GM23248 (cell line): ENCODE measurements around the gene NECTIN4. TPM values are rescaled to one million over a fixed set of nuclear protein-coding genes. Genes with fewer than 3 reads are reported as not detected.

Experiments used
- DNase-seq: peaks from one replicate; pipeline ENCODE4 v3.0.0-alpha.2; 2015
- H2AFZ ChIP-seq: fragments of 200-600 bp; sonication (generic); 2 replicates; pipeline ENCODE4 v1.6.1; 2016; ENCODE audit warnings: antibody characterized with exemption
- H3F3A ChIP-seq: fragments of 200-600 bp; sonication (generic); 2 replicates; pipeline ENCODE4 v1.6.1; 2016; ENCODE audit warnings: mild to moderate bottlenecking, antibody characterized with exemption, mixed run types; ENCODE audit not compliant: insufficient read depth
- H3K27ac ChIP-seq: fragments of 200-600 bp; sonication (generic); 2 replicates; pipeline ENCODE4 v1.5.1; 2016; ENCODE audit warnings: mild to moderate bottlenecking
- H3K27me3 ChIP-seq: fragments of 200-600 bp; sonication (generic); replicated peaks from 2 replicates; pipeline ENCODE4 v1.6.1; 2016; ENCODE audit warnings: mild to moderate bottlenecking; ENCODE audit not compliant: insufficient read depth
- H3K36me3 ChIP-seq: fragments of 200-600 bp; sonication (generic); 2 replicates; pipeline ENCODE4 v1.6.1; 2016; ENCODE audit warnings: low read depth, mild to moderate bottlenecking
- H3K4me1 ChIP-seq: fragments of 200-600 bp; sonication (generic); 2 replicates; pipeline ENCODE4 v1.6.1; 2016; ENCODE audit warnings: mild to moderate bottlenecking; ENCODE audit not compliant: insufficient read depth
- H3K4me2 ChIP-seq: fragments of 200-600 bp; sonication (generic); one replicate; pipeline ENCODE4 v1.6.1; 2016; ENCODE audit warnings: mild to moderate bottlenecking; ENCODE audit not compliant: unreplicated experiment
- H3K4me3 ChIP-seq: fragments of 200-600 bp; sonication (generic); 2 replicates; pipeline ENCODE4 v1.5.1; 2016; ENCODE audit warnings: mild to moderate bottlenecking
- H3K79me2 ChIP-seq: fragments of 200-600 bp; sonication (generic); 2 replicates; pipeline ENCODE4 v1.6.1; 2016; ENCODE audit warnings: mild to moderate bottlenecking; ENCODE audit not compliant: insufficient read depth
- H3K9ac ChIP-seq: fragments of 200-600 bp; sonication (generic); 2 replicates; pipeline ENCODE4 v1.6.1; 2016; ENCODE audit warnings: mild to moderate bottlenecking
- H3K9me2 ChIP-seq: fragments of 200-600 bp; sonication (generic); 2 replicates; pipeline ENCODE4 v1.6.1; 2016; ENCODE audit warnings: mixed run types, mild to moderate bottlenecking, moderate library complexity; ENCODE audit not compliant: insufficient read depth
- H3K9me3 ChIP-seq: fragments of 200-600 bp; sonication (generic); one replicate; pipeline ENCODE4 v1.6.1; 2017; ENCODE audit warnings: low read depth
- H4K20me1 ChIP-seq: fragments of 200-600 bp; sonication (generic); 2 replicates; pipeline ENCODE4 v1.6.0; 2016; ENCODE audit not compliant: insufficient read depth
- EZH2 ChIP-seq: fragments of 200-600 bp; sonication (generic); IDR thresholded peaks from 2 replicates; pipeline ENCODE4 v1.6.1; 2018; ENCODE audit warnings: antibody characterized with exemption, mild to moderate bottlenecking; ENCODE audit not compliant: insufficient read depth, poor library complexity, severe bottlenecking
- EZH2phosphoT487 ChIP-seq: fragments of 200-600 bp; sonication (generic); IDR thresholded peaks from 2 replicates; pipeline ENCODE4 v1.6.1; 2018; ENCODE audit warnings: antibody characterized with exemption, moderate library complexity, mild to moderate bottlenecking, low read depth; ENCODE audit not compliant: insufficient read depth
- WGBS, 2 experiments: methylation state at CpG; one replicate each; pipeline ENCODE4 v1.1.6; 2015 to 2017; ENCODE audit warnings: low lambda C conversion rate in 2 of 2, low coverage in 1 of 2; ENCODE audit errors: missing lambda C conversion rate in 2 of 2; 5-methylcytosine and 5-hydroxymethylcytosine counted together
- in situ Hi-C: fragments of 300-500 bp; cut with MboI; formaldehyde crosslinking; loops from 2 replicates; pipeline ENCODE4 v1.15.0; 2020
- polyA plus RNA-seq: library from polyadenylated mRNA; unstranded; fragments of >200 nt; fragmentation: Nextera tagmentation; extraction: Ambion mirVana; gene quantifications from 2 replicates; pipeline ENCODE4 v1.2.1, GENCODE V29; 2016
- small RNA-seq: library from RNA; depleted of rRNA; stranded (forward); fragments of <200 nt; gene quantifications from one replicate; pipeline ENCODE3, GENCODE V24; 2014; ENCODE audit warnings: low read depth, low replicate concordance
- total RNA-seq: library from RNA; depleted of rRNA; stranded (reverse); fragments of >200 nt; shearing (Covaris generic); gene quantifications from 2 replicates; pipeline ENCODE4 v1.2.3, GENCODE V29; 2014; rRNA removed

Gene NECTIN4
- total and polyA plus RNA-seq, 2 experiments from 2014 or later, result 0.40 to 0.54 TPM

GRCh38 chr1:161021970-161022353, 67.4 kb downstream of the NECTIN4 start:
- no peak for TF ChIP-seq EZH2phosphoT487
- TF ChIP-seq EZH2, result no peak

GRCh38 chr1:161021165-161021969, 68.0 kb downstream of the NECTIN4 start:
- Histone ChIP-seq H3K27ac (no peak overlapping the region), H3K4me1 (peaks cover 8% of the 10 kb centered on the region; the same call in 1 of the 2 replicates), H3K4me2 (peak overlapping the region; percentile 86), H3K9me3 (no peaks in the 10 kb centered on the region), H3K9me2 (no peaks in the 10 kb centered on the region), H2AFZ (peak overlapping the region; percentile 80), H3K4me3 (peak overlapping the region; percentile 73), H3K36me3 (no peaks in the 10 kb centered on the region), H3K9ac (no peak overlapping the region), H4K20me1 (no peaks in the 10 kb centered on the region), H3F3A (peaks cover 9% of the 10 kb centered on the region; the same call in 1 of the 2 replicates), H3K79me2 (no peaks in the 10 kb centered on the region), H3K27me3 (peaks cover 16% of the 10 kb centered on the region)
- WGBS, 2 experiments, result 18 to 21% methylated on average over 26 to 31 of the region's 34 CpGs
- in situ Hi-C loops, result no loop called here
- DNase-seq, result peak; percentile 45
- TF ChIP-seq EZH2 (no peak), EZH2phosphoT487 (no peak)

More at GRCh38 chr1:161021970-161022353, 67.4 kb downstream of the NECTIN4 start:
- DNase-seq, result peak; percentile 25
- H3F3A ChIP-seq, result peaks cover 9% of the 10 kb centered on the region; the same call in 1 of the 2 replicates
- H3K9me3 ChIP-seq, result no peaks in the 10 kb centered on the region
- no peaks in the 10 kb centered on the region for H3K79me2 ChIP-seq
- no peaks in the 10 kb centered on the region for H4K20me1 ChIP-seq
- no peaks in the 10 kb centered on the region for H3K9me2 ChIP-seq
- H3K4me2 ChIP-seq, result no peak overlapping the region
- in situ Hi-C loops, result no loop called here
- H3K9ac ChIP-seq, result no peak overlapping the region
- peaks cover 8% of the 10 kb centered on the region; the same call in 1 of the 2 replicates for H3K4me1 ChIP-seq
- WGBS, 2 experiments, result 15 to 25% methylated on average over 2 of the region's 2 CpGs
- no peak overlapping the region for H3K27ac ChIP-seq
- H3K4me3 ChIP-seq, result no peak overlapping the region
- H3K36me3 ChIP-seq, result no peaks in the 10 kb centered on the region
- 0 out of 2 replicates have a peak overlapping the region, but pooled peaks have one; percentile 21 for H2AFZ ChIP-seq
- peaks cover 16% of the 10 kb centered on the region for H3K27me3 ChIP-seq

Small RNA genes lying within 50 kb of the gene (small RNA-seq; reads per million reads assigned to genes)
- not detected for gene AL591806.2

Other genes with a start within 250 kb of the NECTIN4 start
- not detected in 2 replicates for gene CD244, start 226.7 kb downstream of the NECTIN4 start, total RNA-seq
- not detected in 2 replicates for gene CD244, start 226.7 kb downstream of the NECTIN4 start, polyA plus RNA-seq
- not detected in 2 replicates for gene ITLN1, start 204.4 kb downstream of the NECTIN4 start, total RNA-seq
- gene ITLN1, start 204.4 kb downstream of the NECTIN4 start, polyA plus RNA-seq, result not detected in 2 replicates
- not detected in 2 replicates for gene ITLN2, start 134.7 kb downstream of the NECTIN4 start, total RNA-seq
- not detected in 2 replicates for gene ITLN2, start 134.7 kb downstream of the NECTIN4 start, polyA plus RNA-seq
- gene F11R, start 68.4 kb downstream of the NECTIN4 start, total RNA-seq, result 0.76 and 1.5 TPM in 2 replicates
- 0.52 and 0.53 TPM in 2 replicates for gene F11R, start 68.4 kb downstream of the NECTIN4 start, polyA plus RNA-seq
- not detected in 2 replicates for gene TSTD1, start 50.6 kb downstream of the NECTIN4 start, total RNA-seq
- gene TSTD1, start 50.6 kb downstream of the NECTIN4 start, polyA plus RNA-seq, result not detected in 2 replicates
- 53.2 and 68.4 TPM in 2 replicates for gene USF1, start 43.6 kb downstream of the NECTIN4 start, total RNA-seq
- 12.2 and 17.1 TPM in 2 replicates for gene USF1, start 43.6 kb downstream of the NECTIN4 start, polyA plus RNA-seq
- gene ARHGAP30, start 19.7 kb downstream of the NECTIN4 start, total RNA-seq, result not detected in 2 replicates
- 0.21 and 0.29 TPM in 2 replicates for gene ARHGAP30, start 19.7 kb downstream of the NECTIN4 start, polyA plus RNA-seq
- gene KLHDC9, start 8.8 kb upstream of the NECTIN4 start, total RNA-seq, result 3.7 and 5.6 TPM in 2 replicates
- 3.2 and 3.3 TPM in 2 replicates for gene KLHDC9, start 8.8 kb upstream of the NECTIN4 start, polyA plus RNA-seq
- gene PFDN2, start 28.5 kb upstream of the NECTIN4 start, total RNA-seq, result 32.4 and 35.9 TPM in 2 replicates
- gene PFDN2, start 28.5 kb upstream of the NECTIN4 start, polyA plus RNA-seq, result 121 and 125 TPM in 2 replicates
- gene NIT1, start 28.5 kb upstream of the NECTIN4 start, total RNA-seq, result 16.6 and 24.3 TPM in 2 replicates
- gene NIT1, start 28.5 kb upstream of the NECTIN4 start, polyA plus RNA-seq, result 30.4 and 30.9 TPM in 2 replicates
- gene DEDD, start 43.1 kb upstream of the NECTIN4 start, total RNA-seq, result 30.4 and 36.7 TPM in 2 replicates
- 37.8 and 38.4 TPM in 2 replicates for gene DEDD, start 43.1 kb upstream of the NECTIN4 start, polyA plus RNA-seq
- gene UFC1, start 64.4 kb upstream of the NECTIN4 start, total RNA-seq, result 42.6 and 86.2 TPM in 2 replicates
- gene UFC1, start 64.4 kb upstream of the NECTIN4 start, polyA plus RNA-seq, result 89.5 and 89.6 TPM in 2 replicates
- 6.3 and 10.5 TPM in 2 replicates for gene USP21, start 69.9 kb upstream of the NECTIN4 start, total RNA-seq
- 16.0 and 16.5 TPM in 2 replicates for gene USP21, start 69.9 kb upstream of the NECTIN4 start, polyA plus RNA-seq
- 18.8 and 36.2 TPM in 2 replicates for gene PPOX, start 76.9 kb upstream of the NECTIN4 start, total RNA-seq
- 21.5 and 25.9 TPM in 2 replicates for gene PPOX, start 76.9 kb upstream of the NECTIN4 start, polyA plus RNA-seq
- gene B4GALT3, start 87.9 kb upstream of the NECTIN4 start, total RNA-seq, result 33.3 and 34.5 TPM in 2 replicates
- 30.6 and 31.3 TPM in 2 replicates for gene B4GALT3, start 87.9 kb upstream of the NECTIN4 start, polyA plus RNA-seq
- 5.9 and 9.8 TPM in 2 replicates for gene ADAMTS4, start 109.5 kb upstream of the NECTIN4 start, total RNA-seq
- 5.3 and 7.2 TPM in 2 replicates for gene ADAMTS4, start 109.5 kb upstream of the NECTIN4 start, polyA plus RNA-seq
- gene NDUFS2, start 112.8 kb upstream of the NECTIN4 start, total RNA-seq, result 104 and 125 TPM in 2 replicates
- gene NDUFS2, start 112.8 kb upstream of the NECTIN4 start, polyA plus RNA-seq, result 135 and 141 TPM in 2 replicates
- not detected in 2 replicates for gene FCER1G, start 125.7 kb upstream of the NECTIN4 start, total RNA-seq
- 0.49 TPM in 1 of 2 replicates, not detected in the other for gene FCER1G, start 125.7 kb upstream of the NECTIN4 start, polyA plus RNA-seq
- not detected in 2 replicates for gene APOA2, start 134.1 kb upstream of the NECTIN4 start, total RNA-seq
- not detected in 2 replicates for gene APOA2, start 134.1 kb upstream of the NECTIN4 start, polyA plus RNA-seq
- 6.5 and 19.1 TPM in 2 replicates for gene TOMM40L, start 136.5 kb upstream of the NECTIN4 start, total RNA-seq
- gene TOMM40L, start 136.5 kb upstream of the NECTIN4 start, polyA plus RNA-seq, result 5.7 and 5.8 TPM in 2 replicates
- gene NR1I3, start 148.6 kb upstream of the NECTIN4 start, total RNA-seq, result not detected in 2 replicates
- gene NR1I3, start 148.6 kb upstream of the NECTIN4 start, polyA plus RNA-seq, result 0.70 TPM in 1 of 2 replicates, not detected in the other
- not detected in 2 replicates for gene PCP4L1, start 169.2 kb upstream of the NECTIN4 start, total RNA-seq
- not detected in 2 replicates for gene PCP4L1, start 169.2 kb upstream of the NECTIN4 start, polyA plus RNA-seq
- gene MPZ, start 220.4 kb upstream of the NECTIN4 start, total RNA-seq, result 0.11 TPM in 1 of 2 replicates, not detected in the other
- gene MPZ, start 220.4 kb upstream of the NECTIN4 start, polyA plus RNA-seq, result not detected in 2 replicates
- 17.4 and 39.2 TPM in 2 replicates for gene SDHC, start 224.8 kb upstream of the NECTIN4 start, total RNA-seq
- 175 and 211 TPM in 2 replicates for gene SDHC, start 224.8 kb upstream of the NECTIN4 start, polyA plus RNA-seq